ENCODE results near the gene RMDN2.

GRCh38 chr2:37907501-37908225, 17.4 kb upstream of the RMDN2 start:
- TF ChIP-seq RAD21 (CRISPR knock-in tag; conservative IDR thresholded peaks at IDR 0.05 in 1 of 2, IDR thresholded peaks at IDR 0.05 in 1 of 2): no peak
- TF ChIP-seq CEBPZ (IDR thresholded peaks at IDR 0.05; ENCODE audit: borderline replicate concordance, low read depth, low read length): no peak
- TF ChIP-seq GABPA (tag; conservative IDR thresholded peaks at IDR 0.05; ENCODE audit: low read depth): no peak

All from K562 (cell line).